Measurements from ENCODE around the gene CORO7. TPM values are rescaled to one million over a fixed set of nuclear protein-coding genes. Genes with fewer than 3 reads are reported as not detected.

CORO7 gene
- total RNA-seq, 1 donor from 2014 or later, result 30.9 TPM

DNA sequence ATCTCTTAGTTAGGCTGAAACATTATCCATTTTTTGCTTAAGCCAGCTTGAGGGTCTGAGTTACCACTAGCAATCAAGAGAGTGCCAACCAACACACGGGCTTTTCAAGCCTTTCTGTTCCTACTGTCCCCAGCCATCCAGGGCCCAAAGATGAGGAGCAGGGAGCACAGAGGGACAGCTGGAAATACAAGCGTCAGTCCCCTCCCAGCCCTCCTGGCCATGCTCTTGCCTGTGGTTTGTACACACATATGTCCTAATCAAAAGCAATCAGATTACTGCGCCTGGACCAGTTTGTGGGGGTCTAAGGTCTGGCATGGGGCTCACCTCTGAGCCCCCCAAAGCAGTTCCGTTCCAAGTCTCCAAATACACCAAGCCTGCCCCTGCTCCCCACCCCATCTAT, 3.5 kb downstream of the CORO7 start:
- intact Hi-C loops (cut with DNase I), result no loop called here
- H3K4me1 ChIP-seq, result peaks cover 25% of the 10 kb centered on the region
- TF ChIP-seq, protein P1, sequence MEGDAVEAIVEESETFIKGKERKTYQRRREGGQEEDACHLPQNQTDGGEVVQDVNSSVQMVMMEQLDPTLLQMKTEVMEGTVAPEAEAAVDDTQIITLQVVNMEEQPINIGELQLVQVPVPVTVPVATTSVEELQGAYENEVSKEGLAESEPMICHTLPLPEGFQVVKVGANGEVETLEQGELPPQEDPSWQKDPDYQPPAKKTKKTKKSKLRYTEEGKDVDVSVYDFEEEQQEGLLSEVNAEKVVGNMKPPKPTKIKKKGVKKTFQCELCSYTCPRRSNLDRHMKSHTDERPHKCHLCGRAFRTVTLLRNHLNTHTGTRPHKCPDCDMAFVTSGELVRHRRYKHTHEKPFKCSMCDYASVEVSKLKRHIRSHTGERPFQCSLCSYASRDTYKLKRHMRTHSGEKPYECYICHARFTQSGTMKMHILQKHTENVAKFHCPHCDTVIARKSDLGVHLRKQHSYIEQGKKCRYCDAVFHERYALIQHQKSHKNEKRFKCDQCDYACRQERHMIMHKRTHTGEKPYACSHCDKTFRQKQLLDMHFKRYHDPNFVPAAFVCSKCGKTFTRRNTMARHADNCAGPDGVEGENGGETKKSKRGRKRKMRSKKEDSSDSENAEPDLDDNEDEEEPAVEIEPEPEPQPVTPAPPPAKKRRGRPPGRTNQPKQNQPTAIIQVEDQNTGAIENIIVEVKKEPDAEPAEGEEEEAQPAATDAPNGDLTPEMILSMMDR (IDR thresholded peaks at IDR 0.05), result no peak
- TF ChIP-seq POLR2AphosphoS5 (IDR thresholded peaks at IDR 0.05; ENCODE audit: insufficient read depth in 1 of 2, low read depth in 1 of 2), result no peak
- TF ChIP-seq POLR2A (IDR thresholded peaks at IDR 0.05), result no peak

DNA sequence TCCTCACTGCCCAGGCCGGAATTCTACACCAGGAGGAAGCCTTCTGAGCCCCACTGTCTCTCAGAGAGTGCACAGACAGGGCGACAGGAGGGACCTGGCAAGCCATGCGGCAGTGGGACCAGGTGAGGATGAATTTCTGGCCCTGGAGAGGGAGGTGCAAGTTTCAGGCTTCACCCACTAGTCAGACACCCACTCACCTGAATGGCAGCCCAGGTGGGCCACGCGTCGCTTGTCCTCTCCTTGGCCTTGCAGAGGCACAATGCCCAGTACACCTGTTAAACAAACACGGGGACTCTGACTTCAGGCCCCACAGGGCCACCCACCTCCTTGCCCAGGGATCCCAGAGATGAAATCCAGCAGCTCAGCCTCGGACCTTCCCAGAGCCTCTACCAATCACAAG, 4.2 kb downstream of the CORO7 start:
- H3K4me3 ChIP-seq, result no peak overlapping the region
- no peak for DNase-seq (ENCODE audit: extremely low spot score in 2 of 2)
- H3K27me3 ChIP-seq, result no peaks in the 10 kb centered on the region
- peaks cover 0 to 19% of the 10 kb centered on the region in 2 donors for H3K36me3 ChIP-seq
- H3K27ac ChIP-seq, result no peak overlapping the region
- TF ChIP-seq POLR2A (IDR thresholded peaks at IDR 0.05) (no peak), POLR2AphosphoS5 (IDR thresholded peaks at IDR 0.05; ENCODE audit: insufficient read depth in 1 of 2, low read depth in 1 of 2) (no peak)
- TF ChIP-seq, protein P1 (IDR thresholded peaks at IDR 0.05), result no peak
- no peaks in the 10 kb centered on the region for H3K9me3 ChIP-seq
- intact Hi-C loops (cut with DNase I), result no loop called here
- H3K4me1 ChIP-seq, result peaks cover 25% of the 10 kb centered on the region

More for the DNA sequence above, 3.5 kb downstream of the CORO7 start:
- Histone ChIP-seq H3K27me3 (no peaks in the 10 kb centered on the region), H3K27ac (no peak overlapping the region), H3K4me3 (no peak overlapping the region), H3K36me3 (peaks cover 0 to 14% of the 10 kb centered on the region in 2 donors), H3K9me3 (no peaks in the 10 kb centered on the region)
- DNase-seq (ENCODE audit: extremely low spot score in 2 of 2), result no peak

DNA sequence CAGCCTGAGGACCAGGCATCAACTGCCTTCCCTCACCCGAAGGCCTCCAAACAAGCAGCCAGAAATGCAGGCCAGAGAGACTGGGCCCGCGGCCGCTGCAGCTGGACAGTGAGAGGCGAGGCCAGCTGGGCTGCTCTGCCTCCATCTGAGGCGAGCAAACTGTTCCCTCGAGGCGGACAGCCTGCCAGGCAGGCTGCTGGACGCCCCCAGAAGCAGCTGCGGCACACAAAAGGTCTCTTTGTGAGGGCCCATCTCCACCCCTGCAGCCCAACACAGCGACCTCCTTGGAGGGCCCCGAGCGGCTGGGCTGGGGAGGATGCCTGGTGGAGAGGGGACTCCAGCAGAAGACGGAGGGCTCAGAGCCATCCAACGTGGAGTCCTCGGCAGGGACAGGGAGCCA, 4.7 kb downstream of the CORO7 start:
- DNase-seq (ENCODE audit: extremely low spot score in 2 of 2), result no peak
- H3K4me1 ChIP-seq, result peaks cover 20% of the 10 kb centered on the region
- no peak for TF ChIP-seq POLR2AphosphoS5 (IDR thresholded peaks at IDR 0.05; ENCODE audit: insufficient read depth in 1 of 2, low read depth in 1 of 2)
- TF ChIP-seq, protein P1 (IDR thresholded peaks at IDR 0.05), result no peak
- TF ChIP-seq POLR2A (IDR thresholded peaks at IDR 0.05), result no peak
- H3K9me3 ChIP-seq, result no peaks in the 10 kb centered on the region
- intact Hi-C loops (cut with DNase I), result no loop called here
- H3K4me3 ChIP-seq, result no peak overlapping the region
- H3K36me3 ChIP-seq, result peaks cover 0 to 24% of the 10 kb centered on the region in 2 donors
- H3K27me3 ChIP-seq, result no peaks in the 10 kb centered on the region
- no peak overlapping the region for H3K27ac ChIP-seq

DNA sequence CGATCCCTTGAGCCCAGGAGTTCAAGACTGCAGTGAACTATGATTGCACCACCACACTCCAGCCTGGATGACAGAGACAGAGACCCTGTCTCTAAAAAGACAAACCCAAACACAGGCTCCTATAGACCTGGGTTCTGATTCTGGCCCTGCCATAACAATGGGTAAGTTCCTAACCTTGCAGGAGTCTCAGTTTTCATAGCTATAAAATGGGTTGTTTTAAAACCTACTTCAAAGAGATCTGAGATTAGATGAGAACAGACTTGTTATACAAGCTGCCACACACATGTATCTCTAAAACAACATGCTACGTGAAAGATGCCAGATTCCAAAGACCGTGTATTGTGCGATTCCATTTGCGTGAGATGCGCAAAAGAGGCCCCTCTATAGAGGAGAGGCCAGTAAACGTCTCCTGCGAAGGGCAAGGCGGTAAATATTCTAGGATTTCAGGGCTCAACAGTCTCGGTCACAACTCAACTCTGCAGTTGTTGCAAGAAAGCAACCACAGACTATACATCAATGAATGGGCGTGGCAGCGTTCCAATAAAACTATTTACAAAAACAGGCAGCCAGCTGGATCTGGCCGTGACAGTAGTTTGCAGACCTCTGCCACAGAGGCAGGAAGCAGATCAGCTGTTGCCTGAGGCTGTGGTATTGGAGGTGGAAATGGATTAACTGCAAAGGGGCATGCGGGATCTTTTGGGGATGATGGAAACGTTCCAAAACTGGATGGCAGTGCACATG, 5.9 kb downstream of the CORO7 start:
- intact Hi-C loops (cut with DNase I), result no loop called here
- no peaks in the 10 kb centered on the region for H3K9me3 ChIP-seq
- H3K36me3 ChIP-seq, result peaks cover 0 to 29% of the 10 kb centered on the region in 2 donors
- H3K27ac ChIP-seq, result no peak overlapping the region
- no peaks in the 10 kb centered on the region for H3K27me3 ChIP-seq
- H3K4me3 ChIP-seq, result no peak overlapping the region
- TF ChIP-seq POLR2A (IDR thresholded peaks at IDR 0.05), result no peak
- TF ChIP-seq, protein P1 (IDR thresholded peaks at IDR 0.05), result no peak
- TF ChIP-seq POLR2AphosphoS5 (IDR thresholded peaks at IDR 0.05; ENCODE audit: insufficient read depth in 1 of 2, low read depth in 1 of 2), result no peak
- no peak for DNase-seq (ENCODE audit: extremely low spot score in 2 of 2)
- peaks cover 18% of the 10 kb centered on the region for H3K4me1 ChIP-seq

All from vagina (tissue), 2 donors.